ENCODE results near the gene VPS51.

GRCh38 chr11:65087216-65087615, 8.8 kb upstream of the VPS51 start:
- TF ChIP-seq, protein P1, sequence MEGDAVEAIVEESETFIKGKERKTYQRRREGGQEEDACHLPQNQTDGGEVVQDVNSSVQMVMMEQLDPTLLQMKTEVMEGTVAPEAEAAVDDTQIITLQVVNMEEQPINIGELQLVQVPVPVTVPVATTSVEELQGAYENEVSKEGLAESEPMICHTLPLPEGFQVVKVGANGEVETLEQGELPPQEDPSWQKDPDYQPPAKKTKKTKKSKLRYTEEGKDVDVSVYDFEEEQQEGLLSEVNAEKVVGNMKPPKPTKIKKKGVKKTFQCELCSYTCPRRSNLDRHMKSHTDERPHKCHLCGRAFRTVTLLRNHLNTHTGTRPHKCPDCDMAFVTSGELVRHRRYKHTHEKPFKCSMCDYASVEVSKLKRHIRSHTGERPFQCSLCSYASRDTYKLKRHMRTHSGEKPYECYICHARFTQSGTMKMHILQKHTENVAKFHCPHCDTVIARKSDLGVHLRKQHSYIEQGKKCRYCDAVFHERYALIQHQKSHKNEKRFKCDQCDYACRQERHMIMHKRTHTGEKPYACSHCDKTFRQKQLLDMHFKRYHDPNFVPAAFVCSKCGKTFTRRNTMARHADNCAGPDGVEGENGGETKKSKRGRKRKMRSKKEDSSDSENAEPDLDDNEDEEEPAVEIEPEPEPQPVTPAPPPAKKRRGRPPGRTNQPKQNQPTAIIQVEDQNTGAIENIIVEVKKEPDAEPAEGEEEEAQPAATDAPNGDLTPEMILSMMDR (IDR thresholded peaks at IDR 0.05), result no peak
- no peak for TF ChIP-seq ZFX (IDR thresholded peaks at IDR 0.05; ENCODE audit: borderline replicate concordance)
